HG03175 (cell line): Measurements from ENCODE around the gene CSF1R.

Experiments
- ATAC-seq: cut with Tn5 transposase; IDR thresholded peaks from one replicate; pipeline ENCODE4 v1.9.1; 2021; ENCODE audit warnings: mild to moderate bottlenecking, moderate library complexity; ENCODE audit not compliant: unreplicated experiment

The CSF1R gene

DNA sequence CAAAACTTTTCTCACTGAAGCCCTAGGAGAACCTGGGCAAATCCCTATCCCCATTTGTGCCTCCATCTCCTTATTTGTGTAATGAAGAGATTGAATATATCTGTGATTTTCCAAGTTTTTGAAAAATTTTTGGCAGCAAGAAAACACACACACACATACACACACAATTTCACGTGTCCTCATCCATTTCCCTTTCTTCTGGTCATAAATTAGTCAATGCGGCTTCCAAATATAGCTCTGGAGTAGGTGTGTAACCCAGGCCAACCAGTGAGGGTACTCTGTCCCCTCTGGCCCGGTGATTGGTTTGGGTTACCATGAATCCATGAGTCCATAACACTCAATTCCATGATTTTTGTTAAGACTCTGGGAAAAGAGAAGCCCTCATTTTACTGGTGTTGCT, 12.7 kb downstream of the CSF1R start:
- no peak for ATAC-seq

DNA sequence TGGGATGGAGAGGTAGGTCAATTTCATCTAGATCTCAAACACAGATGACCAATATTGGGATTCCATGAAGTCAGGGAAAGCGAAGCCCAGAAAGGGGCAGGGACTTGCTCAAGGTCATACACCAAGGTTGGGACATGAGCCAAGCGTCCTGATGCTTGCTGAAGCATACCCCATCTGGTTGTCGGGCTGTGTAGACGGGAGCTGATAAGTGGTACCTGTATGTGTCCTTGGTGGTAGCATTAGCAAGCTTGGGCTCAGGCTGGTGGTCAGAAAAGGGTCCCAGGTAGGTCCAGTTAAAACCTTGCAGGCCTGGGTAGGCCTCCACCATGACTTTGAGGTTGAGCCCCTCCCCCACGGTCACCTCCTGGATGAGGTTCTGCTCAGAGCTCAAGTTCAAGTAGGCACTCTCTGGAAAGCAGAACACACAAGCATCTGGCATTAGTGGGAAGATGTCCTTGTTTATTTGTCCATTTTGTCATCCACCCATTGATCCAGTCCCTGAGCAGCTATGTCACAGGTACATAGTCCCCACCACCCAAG, 13.2 kb downstream of the CSF1R start:
- ATAC-seq = no peak

DNA sequence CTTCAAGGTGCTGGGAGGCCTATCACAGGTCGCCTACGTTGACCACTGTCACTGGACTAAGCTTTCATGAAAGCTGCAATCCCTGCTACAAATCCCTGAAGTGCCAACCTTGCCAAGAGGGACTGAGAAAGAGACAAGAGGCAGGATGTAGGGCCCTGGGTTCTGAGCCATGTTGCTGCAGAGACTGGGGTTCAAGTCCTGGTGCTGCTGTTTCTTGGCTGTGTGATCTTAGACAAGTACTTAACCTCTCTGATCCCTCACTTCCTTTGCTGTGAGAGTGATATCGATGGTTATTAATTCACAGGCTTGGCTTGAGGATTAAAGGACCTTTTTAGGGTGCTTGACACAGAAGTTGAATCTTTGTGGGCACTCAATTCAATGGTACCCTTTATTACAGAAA, 15.5 kb downstream of the CSF1R start:
- no peak for ATAC-seq

GRCh38 chr5:150069672-150070627, 16.4 kb downstream of the CSF1R start:
- no peak for ATAC-seq

DNA sequence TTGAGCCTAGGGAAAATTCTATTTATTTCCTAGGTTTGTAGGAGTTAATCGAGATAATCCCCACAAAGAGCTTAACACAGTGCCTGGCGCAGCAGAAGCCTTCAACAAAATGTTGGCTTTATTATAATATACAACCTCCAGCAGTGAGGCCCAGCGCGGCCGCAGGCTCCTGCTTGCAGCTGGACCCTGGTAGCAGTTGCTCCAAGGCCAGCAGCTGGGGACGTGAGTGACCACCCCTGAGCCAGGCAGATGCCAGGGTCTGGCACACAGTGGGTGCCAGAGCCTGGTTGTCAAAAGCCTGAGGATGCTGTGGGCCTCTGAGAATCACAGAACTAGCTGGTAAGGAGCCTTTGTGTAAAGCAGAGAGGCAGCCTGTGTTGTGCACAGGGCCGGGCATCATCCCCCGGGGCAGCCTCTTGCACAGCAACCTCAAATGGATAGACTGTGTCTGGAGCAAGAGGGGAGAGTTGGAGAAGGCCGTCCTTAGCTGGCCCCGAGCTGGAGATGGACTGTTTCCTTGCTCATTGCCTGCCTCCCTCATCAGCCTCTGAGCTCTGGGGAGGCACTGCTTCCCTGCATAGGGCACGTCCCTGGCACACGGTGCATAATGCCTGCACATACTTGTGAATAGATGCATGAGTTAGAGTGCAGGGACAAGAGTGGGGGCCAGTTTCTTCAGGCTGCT, 17.3 kb downstream of the CSF1R start:
- no peak for ATAC-seq

GRCh38 chr5:150068472-150068871, 17.9 kb downstream of the CSF1R start:
- no peak for ATAC-seq

DNA sequence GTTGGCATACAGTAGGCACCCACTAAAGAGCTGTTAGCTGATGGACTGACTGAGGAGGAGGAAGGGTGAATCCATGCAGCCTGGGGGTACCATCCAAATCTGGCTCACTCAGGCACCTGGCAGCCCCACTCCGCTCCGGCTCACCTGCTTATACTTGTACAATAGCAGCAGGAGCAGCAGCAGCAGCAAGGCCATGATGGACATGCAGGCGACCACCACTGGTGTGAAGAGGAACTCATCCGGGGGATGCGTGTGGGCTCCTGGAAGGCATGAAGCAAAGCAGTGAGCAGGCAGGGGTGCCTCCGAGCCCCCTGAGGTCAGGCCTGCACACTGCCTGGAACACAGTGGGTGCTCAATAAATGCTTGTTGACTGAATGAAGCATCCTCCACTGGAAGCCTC, 18.3 kb downstream of the CSF1R start:
- no peak for ATAC-seq

- ATAC-seq = no peak
Observed at GRCh38 chr5:150067405-150067960, 18.9 kb downstream of the CSF1R start.

DNA sequence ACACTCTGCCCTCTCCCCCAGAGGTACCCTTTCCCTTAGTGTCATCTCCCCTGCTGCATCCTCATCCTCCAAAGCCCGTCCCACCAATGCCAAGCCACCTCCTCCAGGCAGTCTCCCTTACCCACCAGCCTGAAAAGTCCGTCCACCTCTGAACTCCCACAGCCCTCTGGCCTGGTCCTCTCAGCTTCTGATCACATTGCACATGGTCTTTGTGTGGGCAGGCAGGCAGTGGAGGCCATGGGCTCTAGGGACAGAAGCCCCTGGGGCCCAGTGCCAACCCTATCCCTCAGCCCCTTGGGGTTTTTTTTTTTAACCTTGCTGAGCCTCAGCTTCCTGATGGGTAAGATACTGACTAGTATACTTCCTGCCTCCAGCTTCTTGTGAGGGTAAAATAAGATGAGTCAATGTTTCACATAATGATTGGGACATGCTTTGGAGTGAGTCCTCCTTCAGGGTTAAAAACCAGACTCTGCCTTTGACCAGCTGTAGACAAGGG, 19.4 kb downstream of the CSF1R start:
- ATAC-seq = peak; percentile 48

- no peak for ATAC-seq
Observed at GRCh38 chr5:150066436-150066835, 19.9 kb downstream of the CSF1R start.

DNA sequence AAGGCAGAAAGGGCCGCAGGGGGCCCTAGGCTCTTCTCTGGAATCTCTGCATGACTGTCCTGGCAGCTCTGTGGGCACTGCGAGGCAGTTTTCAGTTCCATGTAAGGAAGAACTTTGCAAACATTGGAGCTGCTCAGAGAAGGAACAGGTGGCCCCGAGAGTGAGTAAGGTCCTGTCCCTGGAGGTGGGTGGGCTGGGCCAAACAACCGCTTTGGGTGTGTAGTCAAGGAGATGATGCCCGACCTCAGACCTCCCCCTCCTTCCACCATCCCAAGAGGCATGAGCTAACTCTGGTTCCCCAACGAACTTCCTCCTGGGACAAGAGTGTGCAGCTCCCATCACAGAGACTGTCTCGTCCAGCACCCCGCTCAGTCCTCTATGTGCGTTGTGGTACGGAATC, 20.5 kb downstream of the CSF1R start:
- no peak for ATAC-seq

GRCh38 chr5:150065346-150065745, 21.0 kb downstream of the CSF1R start:
- no peak for ATAC-seq

GRCh38 chr5:150064681-150065220, 21.6 kb downstream of the CSF1R start:
- ATAC-seq = no peak

- no peak for ATAC-seq
Observed at GRCh38 chr5:150063638-150064037, 22.7 kb downstream of the CSF1R start.

GRCh38 chr5:150062216-150062922, 24.0 kb downstream of the CSF1R start:
- ATAC-seq = no peak

- ATAC-seq = no peak
Observed at GRCh38 chr5:150061538-150061995, 24.8 kb downstream of the CSF1R start.

- ATAC-seq = no peak
Observed at GRCh38 chr5:150060471-150060870, 25.9 kb downstream of the CSF1R start.

- no peak for ATAC-seq
Observed at GRCh38 chr5:150059623-150060022, 26.7 kb downstream of the CSF1R start.

GRCh38 chr5:150058480-150059126, 27.8 kb downstream of the CSF1R start:
- ATAC-seq = no peak

GRCh38 chr5:150057996-150058395, 28.4 kb downstream of the CSF1R start:
- ATAC-seq = no peak
